RWPE1 (cell line): ENCODE data around the gene RBFOX1.

Experiments used
- CTCF ChIA-PET: fragments of 350-600 bp; sonication (Branson Sonifier 250); formaldehyde crosslinking; extraction: SDS; loops from one replicate; lab custom pipeline; 2021; lab: Yijun Ruan, JAX
- POLR2A ChIA-PET: fragments of 400-600 bp; formaldehyde crosslinking; extraction: SDS; loops from one replicate; lab custom pipeline; 2020; ENCODE audit warnings: antibody characterized with exemption; ENCODE audit not compliant: low non-redundant PET; lab: Yijun Ruan, JAX
- DNase-seq: peaks from one replicate; pipeline ENCODE4 v3.0.0; 2012; ENCODE audit warnings: low spot score
- H3K27ac ChIP-seq: fragments of 450-650 bp; 2 replicates; pipeline ENCODE4 v1.5.1; 2017
- TF ChIP-seq, protein P1 (sequence below): fragments of 450-650 bp; conservative IDR thresholded peaks from 2 replicates; pipeline ENCODE4 v1.5.1; 2017; ENCODE audit warnings: low read depth, mild to moderate bottlenecking

RBFOX1 gene

DNA sequence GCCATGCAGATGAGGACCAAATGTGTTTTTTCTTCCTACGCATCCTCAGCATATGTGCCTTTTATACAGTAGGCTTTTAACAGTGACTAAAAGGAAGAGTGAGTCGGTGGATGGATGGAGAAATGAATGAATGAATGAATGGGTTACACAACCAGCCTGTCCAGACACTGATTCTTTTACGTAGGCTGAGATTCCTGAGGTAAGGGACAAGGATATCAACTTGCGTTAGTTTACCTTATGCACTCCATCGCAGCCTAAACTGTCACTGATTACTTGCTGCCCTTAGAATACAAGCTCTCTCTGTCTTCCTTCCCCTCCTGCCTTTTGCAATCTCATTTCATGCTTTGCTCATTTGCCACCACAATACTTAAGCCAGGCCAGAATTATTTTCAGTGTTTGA lies 59.0 kb downstream of the RBFOX1 start:
- POLR2A ChIA-PET = no interaction called here
- DNase-seq = no peak
- CTCF ChIA-PET = no interaction called here
- no peak overlapping the region for H3K27ac ChIP-seq
- TF ChIP-seq, protein P1, sequence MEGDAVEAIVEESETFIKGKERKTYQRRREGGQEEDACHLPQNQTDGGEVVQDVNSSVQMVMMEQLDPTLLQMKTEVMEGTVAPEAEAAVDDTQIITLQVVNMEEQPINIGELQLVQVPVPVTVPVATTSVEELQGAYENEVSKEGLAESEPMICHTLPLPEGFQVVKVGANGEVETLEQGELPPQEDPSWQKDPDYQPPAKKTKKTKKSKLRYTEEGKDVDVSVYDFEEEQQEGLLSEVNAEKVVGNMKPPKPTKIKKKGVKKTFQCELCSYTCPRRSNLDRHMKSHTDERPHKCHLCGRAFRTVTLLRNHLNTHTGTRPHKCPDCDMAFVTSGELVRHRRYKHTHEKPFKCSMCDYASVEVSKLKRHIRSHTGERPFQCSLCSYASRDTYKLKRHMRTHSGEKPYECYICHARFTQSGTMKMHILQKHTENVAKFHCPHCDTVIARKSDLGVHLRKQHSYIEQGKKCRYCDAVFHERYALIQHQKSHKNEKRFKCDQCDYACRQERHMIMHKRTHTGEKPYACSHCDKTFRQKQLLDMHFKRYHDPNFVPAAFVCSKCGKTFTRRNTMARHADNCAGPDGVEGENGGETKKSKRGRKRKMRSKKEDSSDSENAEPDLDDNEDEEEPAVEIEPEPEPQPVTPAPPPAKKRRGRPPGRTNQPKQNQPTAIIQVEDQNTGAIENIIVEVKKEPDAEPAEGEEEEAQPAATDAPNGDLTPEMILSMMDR = no peak

DNA sequence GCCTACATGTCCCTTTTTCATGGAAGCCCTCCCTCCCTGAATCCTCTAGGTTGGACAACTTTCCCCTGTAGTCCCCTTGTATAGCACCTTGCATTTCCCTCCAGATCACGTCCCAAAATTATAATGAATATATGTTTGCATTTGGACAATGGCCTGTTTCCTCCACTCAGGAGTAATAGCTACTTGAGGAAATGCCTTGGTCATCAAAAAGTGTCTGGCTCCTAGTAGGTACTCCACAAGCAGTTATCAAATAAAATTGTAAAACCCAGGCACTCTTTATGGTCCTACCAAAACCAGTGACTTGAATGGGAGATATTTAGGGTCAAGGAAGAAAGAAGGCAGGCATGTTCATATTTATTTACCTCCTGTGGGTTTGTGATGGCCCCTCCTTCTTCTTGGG lies 59.6 kb downstream of the RBFOX1 start:
- H3K27ac ChIP-seq = no peak overlapping the region
- TF ChIP-seq, protein P1 = no peak
- no peak for DNase-seq
- ChIA-PET POLR2A (no interaction called here), CTCF (no interaction called here)

GRCh38 chr16:7393680-7394079 lies 61.0 kb downstream of the RBFOX1 start:
- ChIA-PET CTCF (no interaction called here), POLR2A (no interaction called here)
- no peak for DNase-seq
- TF ChIP-seq, protein P1 = no peak
- H3K27ac ChIP-seq = no peak overlapping the region

DNA sequence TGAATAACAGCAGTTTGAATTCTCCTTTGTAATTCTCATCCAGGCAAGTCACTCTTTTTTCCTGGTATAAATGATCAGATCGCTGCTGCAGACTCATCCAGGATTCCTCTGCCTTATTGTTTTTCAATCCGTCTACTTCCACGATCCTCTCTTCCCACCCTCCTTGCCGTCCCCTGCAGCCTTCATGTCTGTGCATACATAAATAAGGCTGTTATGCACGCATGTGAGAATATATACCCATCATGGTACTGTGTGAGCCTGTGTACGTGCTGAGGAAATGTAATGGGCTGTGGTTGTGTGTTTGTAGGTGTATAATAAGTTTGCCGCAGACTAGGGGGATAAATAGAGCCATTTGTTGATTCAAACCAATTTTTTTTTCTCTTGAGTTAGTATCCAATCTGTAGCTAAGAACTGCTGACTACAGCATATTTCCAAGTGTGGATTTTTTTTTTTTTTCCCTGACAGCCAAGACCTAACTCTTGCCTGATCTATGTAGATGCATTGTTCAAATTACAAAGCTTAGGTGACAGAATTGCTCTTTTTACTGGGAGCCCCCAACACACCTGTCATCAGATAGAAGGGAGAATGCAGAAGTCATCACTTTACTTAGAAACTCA lies 62.2 kb downstream of the RBFOX1 start:
- POLR2A ChIA-PET = interaction anchor here (0.6 kb wide), 1 partner anchor 74 kb away, joined by 3 read pairs; no protein-coding TSS in a partner anchor
- DNase-seq = no peak
- H3K27ac ChIP-seq = no peak overlapping the region
- CTCF ChIA-PET = interaction anchor here (0.6 kb wide), 1 partner anchor 579 kb away, joined by 4 read pairs; no protein-coding TSS in a partner anchor
- TF ChIP-seq, protein P1 = no peak

GRCh38 chr16:7397901-7398300 lies 65.3 kb downstream of the RBFOX1 start:
- ChIA-PET POLR2A (no interaction called here), CTCF (no interaction called here)
- no peak for DNase-seq
- TF ChIP-seq, protein P1 = no peak
- H3K27ac ChIP-seq = no peak overlapping the region

- CTCF ChIA-PET = interaction anchor here (0.6 kb wide), 1 partner anchor 1434 kb away, joined by 3 read pairs; no protein-coding TSS in a partner anchor
Observed at GRCh38 chr16:7398536-7398935, 65.9 kb downstream of the RBFOX1 start.

More at GRCh38 chr16:7398536-7398935, 65.9 kb downstream of the RBFOX1 start:
- no peak overlapping the region for H3K27ac ChIP-seq
- TF ChIP-seq, protein P1 = no peak
- DNase-seq = no peak
- POLR2A ChIA-PET = no interaction called here
